RWPE2 (cell line): ENCODE measurements around the gene ANKRD60.
A peak's percentile ranks its signal among the peaks of the same experiment; 100 is the strongest.

ENCODE experiments used
- ATAC-seq: fragments of 200-7000 bp; cut with Tn5 transposase; 3 replicates; pipeline ENCODE4 v1.9.1; 2021; ENCODE audit warnings: low read depth
- DNase-seq: peaks from one replicate; pipeline ENCODE4 v3.0.0-alpha.2; 2020; ENCODE audit warnings: low spot score
- H3K27ac ChIP-seq: fragments of 450-650 bp; 2 replicates; pipeline ENCODE4 v1.5.1; 2017; ENCODE audit warnings: mild to moderate bottlenecking; ENCODE audit not compliant: poor library complexity, severe bottlenecking
- H3K27me3 ChIP-seq: fragments of 250-450 bp; sonication (Bioruptor Pico); 2 replicates; pipeline ENCODE4 v1.5.1; 2021; ENCODE audit warnings: mild to moderate bottlenecking, moderate library complexity; ENCODE audit not compliant: insufficient read depth, poor library complexity, severe bottlenecking
- H3K36me3 ChIP-seq: fragments of 250-450 bp; sonication (Bioruptor Pico); 2 replicates; pipeline ENCODE4 v1.5.1; 2020; ENCODE audit warnings: low read depth, mild to moderate bottlenecking, moderate library complexity
- H3K4me1 ChIP-seq: fragments of 250-450 bp; sonication (Bioruptor Pico); 2 replicates; pipeline ENCODE4 v1.5.1; 2021; ENCODE audit warnings: mild to moderate bottlenecking, moderate library complexity; ENCODE audit not compliant: insufficient read depth, poor library complexity, severe bottlenecking
- H3K4me3 ChIP-seq: fragments of 250-450 bp; sonication (Bioruptor Pico); 2 replicates; pipeline ENCODE4 v1.5.1; 2021; ENCODE audit warnings: mild to moderate bottlenecking, moderate library complexity; ENCODE audit not compliant: severe bottlenecking
- H3K9me3 ChIP-seq: fragments of 250-450 bp; sonication (Bioruptor Pico); 2 replicates; pipeline ENCODE4 v1.5.1; 2021; ENCODE audit warnings: mild to moderate bottlenecking, moderate library complexity; ENCODE audit not compliant: severe bottlenecking
- CTCF ChIP-seq: fragments of 450-650 bp; IDR thresholded peaks from one replicate; pipeline ENCODE4 v1.5.1; 2017; ENCODE audit warnings: mild to moderate bottlenecking, moderate library complexity; ENCODE audit not compliant: poor library complexity, severe bottlenecking

The ANKRD60 gene

GRCh38 chr20:58264271-58264670 lies 35.8 kb upstream of the ANKRD60 start:
- TF ChIP-seq CTCF, result no peak
- peak; percentile 66 for ATAC-seq
- H3K9me3 ChIP-seq, result no peaks in the 10 kb centered on the region

DNA sequence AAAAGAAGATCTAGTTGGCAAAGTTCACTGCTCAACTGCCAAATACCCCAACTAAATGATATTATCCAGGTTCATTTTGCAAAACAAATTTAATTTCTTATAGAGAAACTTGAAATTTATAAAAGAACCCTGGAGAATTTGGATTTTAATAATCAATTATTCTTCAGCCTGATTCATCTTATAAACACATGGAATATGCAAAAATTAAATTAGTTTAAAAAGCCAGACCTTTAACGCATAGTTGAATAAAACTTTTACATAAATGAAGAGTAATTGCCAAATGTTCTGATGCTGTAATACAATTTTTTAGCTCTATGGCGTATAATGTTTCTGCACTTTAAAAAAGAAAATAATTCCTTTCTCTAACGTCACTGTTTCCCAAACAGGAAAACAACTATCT lies 33.2 kb upstream of the ANKRD60 start:
- no peaks in the 10 kb centered on the region for H3K9me3 ChIP-seq
- peaks cover 4% of the 10 kb centered on the region for H3K4me1 ChIP-seq
- H3K36me3 ChIP-seq, result peaks cover 51% of the 10 kb centered on the region
- no peaks in the 10 kb centered on the region for H3K27me3 ChIP-seq
- DNase-seq (no peak), ATAC-seq (no peak)
- no peak overlapping the region for H3K4me3 ChIP-seq
- H3K27ac ChIP-seq, result no peak overlapping the region
- no peak for TF ChIP-seq CTCF

More at GRCh38 chr20:58264271-58264670, 35.8 kb upstream of the ANKRD60 start:
- DNase-seq, result no peak
- Histone ChIP-seq H3K36me3 (peaks cover 51% of the 10 kb centered on the region), H3K4me1 (peaks cover 4% of the 10 kb centered on the region), H3K27ac (no peak overlapping the region), H3K27me3 (no peaks in the 10 kb centered on the region), H3K4me3 (no peak overlapping the region)

GRCh38 chr20:58260006-58260405 lies 31.6 kb upstream of the ANKRD60 start:
- H3K27me3 ChIP-seq, result no peaks in the 10 kb centered on the region
- no peak overlapping the region for H3K4me3 ChIP-seq
- H3K27ac ChIP-seq, result no peak overlapping the region
- no peak for TF ChIP-seq CTCF
- H3K4me1 ChIP-seq, result peaks cover 4% of the 10 kb centered on the region
- no peak for DNase-seq
- peaks cover 47% of the 10 kb centered on the region for H3K36me3 ChIP-seq
- H3K9me3 ChIP-seq, result no peaks in the 10 kb centered on the region
- no peak for ATAC-seq

DNA sequence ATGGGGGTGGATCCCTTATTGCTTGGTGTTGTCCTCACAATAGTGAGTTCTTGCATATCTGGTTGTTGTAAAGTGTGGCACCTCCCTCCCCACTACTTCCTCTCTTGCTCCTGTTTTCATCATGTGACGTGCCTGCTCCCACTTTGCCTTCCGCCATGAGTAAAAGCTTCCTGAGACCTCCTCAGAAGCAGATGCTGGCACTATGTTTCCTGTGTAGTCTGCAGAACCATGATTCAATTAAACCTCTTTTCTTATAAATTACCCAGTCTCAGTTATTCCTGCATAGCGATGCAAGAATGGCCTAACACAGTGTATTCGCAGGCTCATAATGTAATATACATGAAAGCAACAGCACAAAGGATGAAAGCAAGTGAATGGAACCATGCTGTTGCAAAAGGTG lies 28.4 kb upstream of the ANKRD60 start:
- Histone ChIP-seq H3K4me1 (peaks cover 11% of the 10 kb centered on the region), H3K36me3 (peaks cover 37% of the 10 kb centered on the region), H3K27ac (no peak overlapping the region), H3K27me3 (no peaks in the 10 kb centered on the region), H3K9me3 (peaks cover 5% of the 10 kb centered on the region), H3K4me3 (no peak overlapping the region)
- ATAC-seq, result no peak
- no peak for TF ChIP-seq CTCF
- DNase-seq, result no peak

- no peak for TF ChIP-seq CTCF
- H3K27ac ChIP-seq, result no peak overlapping the region
- no peaks in the 10 kb centered on the region for H3K27me3 ChIP-seq
- ATAC-seq (no peak), DNase-seq (no peak)
- H3K9me3 ChIP-seq, result peaks cover 5% of the 10 kb centered on the region
- H3K4me1 ChIP-seq, result peaks cover 16% of the 10 kb centered on the region
- H3K4me3 ChIP-seq, result no peak overlapping the region
- H3K36me3 ChIP-seq, result peaks cover 35% of the 10 kb centered on the region
These were observed 27.9 kb upstream of the ANKRD60 start for GRCh38 chr20:58256307-58256706.
